Spleen (tissue), 7 donors: ENCODE measurements around the gene AGBL1.

Experiments
- CTCF ChIP-seq, 11 experiments: fragments of 200-600 bp in 7 of 11; fragments of 450-650 bp in 4 of 11; sonication (generic) in 4 of 11; IDR thresholded peaks in 8 of 11; conservative IDR thresholded peaks in 3 of 11; 1 replicate in 7 of 11; 2 replicates in 4 of 11; pipeline versions ENCODE4 v1.4.0 to v1.8.0; 2016 to 2021; ENCODE audit warnings: antibody characterized with exemption in 11 of 11, inconsistent platforms in 4 of 11, mild to moderate bottlenecking in 1 of 11
- POLR2A ChIP-seq, 3 donors: fragments of 450-650 bp; IDR thresholded peaks; one replicate each; pipeline ENCODE4 v1.5.1; 2017; ENCODE audit warnings: antibody characterized with exemption in 3 of 3, mild to moderate bottlenecking in 1 of 3
- donor health status: DM: no; HTN: no; CAD: no; lungs with moderate emphysema.
- donor health status: DM: no; HTN: no; CAD: no.
- donor health status: DM: no; HTN: no; CAD: no.

- TF ChIP-seq CTCF (IDR thresholded peaks at IDR 0.05 in 8 of 11, conservative IDR thresholded peaks at IDR 0.05 in 3 of 11) (no peak), POLR2A (IDR thresholded peaks at IDR 0.05) (no peak)
Measured at GRCh38 chr15:86203462-86203861, 123.8 kb downstream of the AGBL1 start.
